Stimulated activated CD4-positive, alpha-beta T cell treated with anti-CD3 and anti-CD28 coated beads, Interleukin-4, amount 100 ng/mL, for 24 hours (primary cell): Measurements from ENCODE around the gene C11orf54.
"Not testable (repeated sequence)": the region's sequence is repeated elsewhere in the genome, so short reads cannot be mapped to it uniquely, and the experiment has no call there.

Experiments used
- DNase-seq: peaks from one replicate; pipeline ENCODE4 v3.0.0-alpha.2; 2020

Gene C11orf54

DNA sequence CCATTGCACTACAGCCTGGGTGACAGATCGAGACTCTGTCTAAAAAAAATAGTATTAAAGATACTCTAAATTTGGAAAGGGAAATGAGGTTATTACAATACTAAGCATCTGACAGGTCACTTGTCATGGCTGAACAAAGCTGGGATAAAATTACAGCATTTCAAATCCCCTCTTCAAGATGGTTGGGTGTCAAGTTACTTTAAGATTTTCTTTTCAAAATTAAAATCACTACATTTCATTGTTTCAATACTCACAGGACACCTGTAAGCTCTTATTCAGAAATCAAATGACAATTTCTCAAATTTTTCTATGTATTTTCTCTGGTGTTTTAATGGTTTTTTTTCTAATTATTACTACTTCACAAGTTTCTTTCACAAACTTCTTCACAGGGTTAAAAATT, 5.8 kb upstream of the C11orf54 start:
- no peak for DNase-seq

GRCh38 chr11:93736129-93736528, 5.3 kb upstream of the C11orf54 start:
- no peak for DNase-seq

DNA sequence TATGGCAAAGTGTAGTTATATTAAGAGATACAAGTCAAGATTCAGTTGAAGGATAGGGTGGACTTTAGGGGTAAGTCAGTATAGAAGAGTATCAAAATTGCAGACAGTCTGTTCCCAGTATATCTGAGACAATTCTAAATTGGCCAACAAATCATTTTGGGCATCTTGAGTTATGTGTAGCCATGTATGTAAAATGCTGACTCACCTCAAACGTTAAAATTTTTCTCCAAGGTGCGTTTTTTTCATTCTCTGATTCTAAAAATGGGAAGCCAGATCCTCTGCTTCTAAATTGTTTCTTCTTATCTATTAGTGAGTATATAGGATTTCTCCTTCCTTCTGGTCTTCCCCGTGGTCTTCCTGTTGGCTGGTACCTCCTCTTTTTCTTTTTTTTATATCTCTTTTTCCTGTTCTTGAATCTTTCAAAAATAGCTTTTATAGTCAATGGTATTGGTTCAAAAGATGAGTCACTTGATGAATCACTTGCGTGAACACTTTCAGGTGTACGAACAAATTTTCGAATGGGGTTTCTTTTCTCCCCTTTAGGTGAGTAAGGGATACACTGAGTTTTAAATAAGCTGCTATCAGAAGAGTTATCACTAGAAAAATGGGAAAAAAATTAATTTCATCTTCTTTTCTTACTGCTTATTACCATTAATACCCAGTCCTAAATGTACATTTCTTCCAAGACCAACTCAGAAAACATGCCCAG, 3.4 kb upstream of the C11orf54 start:
- no peak for DNase-seq

- DNase-seq: no peak
Observed at GRCh38 chr11:93738647-93739081, 2.8 kb upstream of the C11orf54 start.

GRCh38 chr11:93740031-93740729, 1.3 kb upstream of the C11orf54 start:
- peak; percentile 57 for DNase-seq

GRCh38 chr11:93740730-93741093, 760 bp upstream of the C11orf54 start:
- DNase-seq: peak; percentile 75

- no peak for DNase-seq
Observed at GRCh38 chr11:93741882-93742226, 382 bp downstream of the C11orf54 start.

GRCh38 chr11:93743291-93743690, 1.8 kb downstream of the C11orf54 start:
- no peak for DNase-seq

GRCh38 chr11:93744669-93745004, 3.2 kb downstream of the C11orf54 start:
- no peak for DNase-seq

DNA sequence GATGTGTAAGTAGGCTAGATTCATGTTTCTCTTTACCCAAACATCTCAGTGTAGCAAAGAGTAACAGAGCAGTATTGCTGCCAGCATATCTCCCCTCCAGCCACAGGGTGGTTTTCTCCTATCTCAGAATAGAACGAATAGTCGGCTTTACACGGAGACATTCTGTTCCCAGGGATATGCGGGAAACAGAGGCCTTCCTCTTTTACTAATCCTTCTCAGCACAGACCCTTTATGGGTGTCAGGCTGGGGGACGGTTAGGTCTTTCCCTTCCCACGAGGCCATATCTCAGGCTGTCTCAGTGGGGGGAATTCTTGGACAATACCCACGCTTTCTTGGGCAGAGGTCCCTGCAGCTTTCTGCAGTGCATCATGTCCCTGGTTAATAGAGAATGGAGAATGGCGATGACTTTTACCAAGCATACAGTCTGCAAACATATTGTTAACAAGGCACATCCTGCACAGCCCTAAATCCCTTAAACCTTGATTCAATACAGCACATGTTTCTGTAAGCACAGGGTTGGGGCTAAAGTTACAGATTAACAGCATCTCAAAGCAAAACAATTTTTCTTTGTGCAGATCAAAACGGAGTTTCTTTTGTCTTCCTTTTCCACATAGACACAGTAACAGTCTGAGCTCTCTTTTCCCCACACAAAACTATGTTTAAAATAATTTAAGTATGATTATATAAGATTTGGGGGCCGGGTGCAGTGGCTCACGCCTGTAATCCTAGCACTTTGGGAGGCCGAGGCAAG, 3.7 kb downstream of the C11orf54 start:
- not testable (repeated sequence) for DNase-seq

DNA sequence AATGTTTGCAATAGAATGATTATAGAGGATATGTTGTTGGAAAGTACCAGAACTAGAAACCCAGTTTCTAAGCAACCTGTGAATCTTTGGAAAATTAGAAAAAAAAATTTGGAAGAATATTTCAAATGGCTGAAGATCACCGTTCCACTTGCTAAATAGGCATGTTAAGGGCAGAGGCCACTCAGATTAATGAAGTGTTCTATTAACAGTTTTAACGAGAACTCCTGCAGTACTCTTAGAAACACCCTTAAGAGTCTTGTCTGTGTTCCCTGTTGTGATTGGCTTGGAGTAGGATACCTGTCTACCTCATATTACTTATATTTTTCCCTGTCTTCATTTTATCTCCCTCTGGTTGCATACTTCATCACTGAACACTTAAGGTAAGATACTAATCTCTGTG, 4.6 kb downstream of the C11orf54 start:
- DNase-seq: no peak

GRCh38 chr11:93747122-93747521, 5.7 kb downstream of the C11orf54 start:
- DNase-seq: no peak

GRCh38 chr11:93751001-93751400, 9.5 kb downstream of the C11orf54 start:
- no peak for DNase-seq

DNA sequence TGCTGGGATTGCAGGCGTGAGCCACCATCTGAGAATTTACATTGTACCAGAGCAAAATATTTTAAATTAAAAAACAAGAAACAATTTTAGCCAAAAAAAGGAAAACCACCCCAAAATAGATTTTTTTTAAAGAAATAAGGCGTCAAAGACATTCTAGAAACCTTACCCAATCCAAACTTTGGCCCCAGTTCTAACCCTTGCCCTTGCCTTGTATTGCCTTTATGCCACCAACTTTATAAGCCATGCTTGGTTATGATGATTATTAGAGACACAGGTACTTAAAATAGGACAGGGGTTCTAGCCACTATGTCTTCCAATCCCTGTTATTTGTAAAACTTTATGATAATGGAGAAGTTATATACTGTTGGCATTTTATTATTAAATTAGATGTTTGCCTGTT, 11.8 kb downstream of the C11orf54 start:
- no peak for DNase-seq

DNA sequence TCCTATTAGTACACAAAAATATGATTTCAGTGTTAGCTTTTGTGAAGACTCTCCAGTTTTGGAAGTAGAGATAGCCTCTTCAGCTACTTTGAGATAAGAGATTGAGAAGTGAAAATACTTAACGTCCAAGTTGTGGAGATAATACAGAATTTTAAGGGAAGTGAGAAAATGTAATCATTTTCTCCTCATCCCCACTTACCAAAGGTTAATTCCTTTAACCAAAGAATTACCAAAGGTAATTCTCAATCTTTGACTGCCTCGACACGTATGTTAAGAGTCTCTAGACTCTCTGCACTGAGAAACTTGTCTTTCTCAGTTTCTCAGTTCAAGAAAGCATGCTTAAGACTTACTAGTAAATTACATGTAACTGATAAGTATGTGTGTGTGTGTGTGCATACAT, 15.3 kb downstream of the C11orf54 start:
- no peak for DNase-seq

DNA sequence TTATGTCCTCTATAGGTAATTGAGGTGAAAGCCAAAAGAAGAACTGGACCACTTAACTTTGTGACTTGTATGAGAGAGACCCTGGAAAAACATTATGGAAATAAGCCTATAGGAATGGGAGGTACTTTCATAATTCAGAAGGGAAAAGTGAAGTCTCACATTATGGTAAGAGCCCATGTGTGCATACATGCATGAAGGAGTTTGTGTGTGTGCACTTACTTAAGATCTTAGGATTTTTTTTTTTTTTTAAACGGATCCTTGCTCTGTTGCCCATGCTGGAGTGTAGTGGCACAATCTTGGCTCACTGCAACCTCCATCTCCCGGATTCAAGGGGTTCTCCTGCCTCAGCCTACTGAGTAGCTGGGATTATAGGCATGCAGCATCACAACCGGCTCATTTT, 15.8 kb downstream of the C11orf54 start:
- no peak for DNase-seq

- DNase-seq: no peak
Observed at GRCh38 chr11:93757924-93758865, 16.7 kb downstream of the C11orf54 start.

DNA sequence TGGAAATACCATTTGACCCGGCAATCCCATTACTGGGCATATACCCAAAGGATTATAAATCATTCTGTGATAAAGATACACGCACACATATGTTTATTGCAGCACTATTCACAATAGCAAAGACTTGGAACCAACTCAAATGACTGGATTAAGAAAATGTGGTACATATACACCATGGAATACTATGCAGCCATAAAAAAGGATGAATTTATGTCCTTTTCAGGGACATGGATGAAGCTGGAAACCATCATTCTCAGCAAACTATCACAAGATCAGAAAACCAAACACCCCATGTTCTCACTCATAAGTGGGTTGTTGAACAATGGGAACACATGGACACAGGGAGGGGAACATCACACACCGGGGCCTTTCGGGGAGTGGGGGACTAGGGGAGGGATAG, 17.7 kb downstream of the C11orf54 start:
- not testable (repeated sequence) for DNase-seq

DNA sequence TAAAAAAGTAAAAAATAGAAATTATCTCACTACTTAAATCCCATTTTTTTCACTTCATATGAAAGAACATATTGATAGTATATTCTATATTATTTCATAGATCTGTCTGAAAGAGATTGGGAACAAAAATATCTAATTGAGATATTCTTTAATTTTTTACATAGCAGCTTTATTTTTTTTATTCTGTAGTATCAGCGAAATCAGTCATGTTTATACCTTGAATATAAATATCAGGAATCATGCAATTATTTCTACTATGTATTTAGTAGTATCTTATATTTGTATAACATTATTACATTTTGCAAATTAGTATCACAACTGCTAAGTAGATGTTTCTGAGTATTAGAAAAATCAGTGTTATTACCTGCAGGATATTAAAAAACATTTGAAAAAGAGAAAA, 20.4 kb downstream of the C11orf54 start:
- no peak for DNase-seq

GRCh38 chr11:93765551-93765950, 24.1 kb downstream of the C11orf54 start:
- DNase-seq: no peak

DNA sequence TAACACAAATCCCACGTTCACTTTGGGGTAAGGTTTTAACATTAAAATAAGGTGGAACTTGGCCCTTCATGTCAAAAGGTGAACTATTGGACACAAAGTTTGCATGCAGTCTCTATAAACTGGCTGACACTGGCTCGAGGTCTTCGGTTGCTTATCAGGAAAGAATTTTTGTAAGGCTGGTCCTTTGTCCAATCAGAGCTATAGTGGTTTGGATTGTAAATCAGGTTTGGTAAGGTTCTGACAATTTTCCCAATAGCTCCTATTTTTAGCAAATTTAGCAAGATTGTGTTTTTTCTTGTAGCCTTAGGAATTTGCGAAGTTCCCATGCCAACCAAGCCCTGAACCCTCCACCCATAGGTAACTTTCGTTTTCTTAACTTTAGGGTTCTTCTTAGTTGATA, 25.0 kb downstream of the C11orf54 start:
- DNase-seq: no peak

DNA sequence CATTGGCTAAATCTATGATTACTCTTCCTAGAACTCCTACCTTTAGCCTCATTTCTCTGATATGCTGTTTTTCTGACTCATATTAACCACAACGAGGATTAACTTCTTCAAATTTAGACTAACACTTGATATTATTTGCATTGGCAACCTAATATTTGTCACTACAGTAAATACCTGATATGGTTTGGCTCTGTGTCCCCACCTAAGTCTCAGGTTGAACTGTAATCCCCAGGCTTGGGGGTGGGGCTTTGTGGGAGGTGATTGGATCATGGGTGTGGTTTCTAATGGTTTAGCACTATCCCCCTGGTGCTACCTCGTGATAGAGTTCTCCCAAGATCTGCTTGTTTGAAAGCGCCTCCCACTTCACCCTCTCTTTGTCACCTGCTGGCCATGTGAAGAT, 25.5 kb downstream of the C11orf54 start:
- DNase-seq: no peak

DNA sequence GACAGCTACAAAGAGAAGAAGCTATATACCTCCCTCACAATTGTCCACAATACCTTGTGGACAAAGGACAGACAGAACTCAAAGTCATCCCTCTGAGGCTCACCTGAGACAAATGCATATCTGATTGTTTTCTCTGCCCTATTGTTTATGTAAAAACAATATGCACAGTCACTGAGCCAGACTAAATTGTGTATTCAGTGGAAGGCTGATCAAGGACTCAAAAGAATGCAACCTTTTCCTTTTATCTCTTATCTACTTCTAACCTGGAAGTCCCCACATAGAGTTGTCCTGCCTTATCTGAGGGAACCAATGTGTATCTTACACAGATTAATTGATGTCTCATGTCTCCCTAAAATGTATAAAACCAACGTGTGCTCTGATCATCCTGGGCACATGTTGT, 28.7 kb downstream of the C11orf54 start:
- no peak for DNase-seq
